Left ventricle myocardium inferior (tissue), 1 donor: ENCODE data around the gene VPS72. TPM values are rescaled to one million over a fixed set of nuclear protein-coding genes. Genes with fewer than 3 reads are reported as not detected.
"Not testable (repeated sequence)": the region's sequence is repeated elsewhere in the genome, so short reads cannot be mapped to it uniquely, and the experiment has no call there.

Experiments
- DNase-seq: peaks from one replicate; pipeline ENCODE4 v3.0.0-alpha.2; 2020
- H3K27ac ChIP-seq: fragments of 200-600 bp; replicated peaks from 2 replicates; pipeline ENCODE4 v1.8.0; 2021
- H3K27me3 ChIP-seq: fragments of 200-600 bp; 2 replicates; pipeline ENCODE4 v1.8.0; 2021; ENCODE audit warnings: low read depth
- H3K36me3 ChIP-seq: fragments of 200-600 bp; 2 replicates; pipeline ENCODE4 v1.8.0; 2021
- H3K4me1 ChIP-seq: fragments of 200-600 bp; 2 replicates; pipeline ENCODE4 v1.8.0; 2021
- H3K4me3 ChIP-seq: fragments of 200-600 bp; 2 replicates; pipeline ENCODE4 v1.8.0; 2021; ENCODE audit warnings: mild to moderate bottlenecking, moderate library complexity
- H3K9me3 ChIP-seq: fragments of 200-600 bp; replicated peaks from 2 replicates; pipeline ENCODE4 v1.8.0; 2021
- CTCF ChIP-seq: fragments of 200-600 bp; IDR thresholded peaks from 2 replicates; pipeline ENCODE4 v1.8.0; 2021; ENCODE audit warnings: antibody characterized with exemption, mild to moderate bottlenecking, borderline replicate concordance
- intact Hi-C: fragments of 100-400 bp; cut with micrococcal nuclease; formaldehyde crosslinking; loops from one replicate; pipeline ENCODE4 v1.11.0; 2022
- total RNA-seq: library from RNA; stranded (reverse); fragmentation: NEBNext Ultra II Directional; extraction: Animal tissue kit (Norgen Biotek cat#: 25700); gene quantifications from one replicate; pipeline ENCODE4 v1.2.1, GENCODE V29; 2021
- donor health status: DM: no; HTN: yes; CAD: no; lungs with severe emphysema.

VPS72 gene
- total RNA-seq, 1 donor from 2014 or later, result 40.5 TPM

- no peak for DNase-seq
- no peak for TF ChIP-seq CTCF
- H3K27me3 ChIP-seq, result no peaks in the 10 kb centered on the region
- peak overlapping the region; percentile 7 for H3K27ac ChIP-seq
- H3K9me3 ChIP-seq, result no peaks in the 10 kb centered on the region
- H3K4me1 ChIP-seq, result peaks cover 31% of the 10 kb centered on the region
- H3K36me3 ChIP-seq, result peaks cover 31% of the 10 kb centered on the region
- intact Hi-C loops, result no loop called here
- H3K4me3 ChIP-seq, result no peak overlapping the region
These were observed 31.6 kb upstream of the VPS72 start for GRCh38 chr1:151221616-151222015.

- no peak overlapping the region for H3K4me3 ChIP-seq
- no peaks in the 10 kb centered on the region for H3K9me3 ChIP-seq
- no peak for TF ChIP-seq CTCF
- peaks cover 31% of the 10 kb centered on the region for H3K36me3 ChIP-seq
- no peaks in the 10 kb centered on the region for H3K27me3 ChIP-seq
- no peak for DNase-seq
- H3K4me1 ChIP-seq, result peaks cover 38% of the 10 kb centered on the region
- H3K27ac ChIP-seq, result no peak overlapping the region
- intact Hi-C loops, result loop anchor here (5.0 kb wide), 1 partner anchor 34 kb away; no protein-coding TSS in a partner anchor
These were observed 23.6 kb upstream of the VPS72 start for GRCh38 chr1:151213560-151213959.

GRCh38 chr1:151211972-151212705 is 22.1 kb upstream of the VPS72 start:
- intact Hi-C loops, result loop anchor here (5.0 kb wide), 1 partner anchor 35 kb away; no protein-coding TSS in a partner anchor
- Histone ChIP-seq H3K27ac (no peak overlapping the region), H3K27me3 (no peaks in the 10 kb centered on the region), H3K4me1 (peaks cover 37% of the 10 kb centered on the region), H3K9me3 (no peaks in the 10 kb centered on the region), H3K4me3 (no peak overlapping the region), H3K36me3 (peaks cover 43% of the 10 kb centered on the region)
- TF ChIP-seq CTCF, result no peak
- DNase-seq, result no peak

- TF ChIP-seq CTCF, result no peak
- DNase-seq, result no peak
- intact Hi-C loops, result loop anchor here (5.0 kb wide), 1 partner anchor 36 kb away; no protein-coding TSS in a partner anchor
- no peaks in the 10 kb centered on the region for H3K27me3 ChIP-seq
- H3K36me3 ChIP-seq, result peaks cover 53% of the 10 kb centered on the region
- H3K27ac ChIP-seq, result no peak overlapping the region
- no peak overlapping the region for H3K4me3 ChIP-seq
- H3K9me3 ChIP-seq, result no peaks in the 10 kb centered on the region
- H3K4me1 ChIP-seq, result peaks cover 39% of the 10 kb centered on the region
These were observed 20.8 kb upstream of the VPS72 start for GRCh38 chr1:151210830-151211229.

GRCh38 chr1:151205381-151205965 is 15.5 kb upstream of the VPS72 start:
- H3K9me3 ChIP-seq, intact Hi-C loops, H3K4me3 ChIP-seq, H3K27ac ChIP-seq, DNase-seq, H3K27me3 ChIP-seq: not testable (repeated sequence)
- Histone ChIP-seq H3K36me3 (peaks cover 57% of the 10 kb centered on the region), H3K4me1 (peaks cover 64% of the 10 kb centered on the region)

- peaks cover 16% of the 10 kb centered on the region for H3K36me3 ChIP-seq
- intact Hi-C loops, result no loop called here
- peaks cover 83% of the 10 kb centered on the region for H3K4me1 ChIP-seq
- H3K27me3 ChIP-seq, result no peaks in the 10 kb centered on the region
- peak overlapping the region; percentile 88 for H3K4me3 ChIP-seq
- H3K9me3 ChIP-seq, result no peaks in the 10 kb centered on the region
- no peak for TF ChIP-seq CTCF
- H3K27ac ChIP-seq, result peak overlapping the region; percentile 91
- DNase-seq, result no peak
These were observed 10.0 kb upstream of the VPS72 start for GRCh38 chr1:151199873-151200581.
